ENCODE measurements around the gene CHCHD3.
"Not testable (repeated sequence)": the region's sequence is repeated elsewhere in the genome, so short reads cannot be mapped to it uniquely, and the experiment has no call there.

CHCHD3 gene

GRCh38 chr7:132929944-132930343, 151.9 kb downstream of the CHCHD3 start:
- not testable (repeated sequence) for H3K36me3 ChIP-seq (ENCODE audit: control insufficient read depth, insufficient read depth, low read length, severe bottlenecking); H3K9me3 ChIP-seq (ENCODE audit: control insufficient read depth, low read length); H3K9ac ChIP-seq (ENCODE audit: low read length); DNase-seq (ENCODE audit: low read depth); H3K4me3 ChIP-seq (ENCODE audit: low read length); H3K27me3 ChIP-seq (replicated peaks; ENCODE audit: control insufficient read depth, insufficient read depth, low read length)
- peaks cover 16% of the 10 kb centered on the region for H3K4me1 ChIP-seq (ENCODE audit: control insufficient read depth, insufficient read depth, low read length)

GRCh38 chr7:132919771-132920170, 162.1 kb downstream of the CHCHD3 start:
- H3K9ac ChIP-seq (ENCODE audit: low read length) = no peak overlapping the region

GRCh38 chr7:132915647-132916046, 166.2 kb downstream of the CHCHD3 start:
- H3K4me1 ChIP-seq (ENCODE audit: control insufficient read depth, insufficient read depth, low read length) = no peaks in the 10 kb centered on the region
- H3K27me3 ChIP-seq (replicated peaks; ENCODE audit: control insufficient read depth, insufficient read depth, low read length) = no peaks in the 10 kb centered on the region
- H3K9me3 ChIP-seq (ENCODE audit: control insufficient read depth, low read length) = no peaks in the 10 kb centered on the region
- DNase-seq (ENCODE audit: low read depth) = no peak
- peaks cover 3% of the 10 kb centered on the region for H3K36me3 ChIP-seq (ENCODE audit: control insufficient read depth, insufficient read depth, low read length, severe bottlenecking)
- H3K4me3 ChIP-seq (ENCODE audit: low read length) = no peak overlapping the region
- H3K9ac ChIP-seq (ENCODE audit: low read length) = no peak overlapping the region

More at GRCh38 chr7:132919771-132920170, 162.1 kb downstream of the CHCHD3 start:
- H3K9me3 ChIP-seq (ENCODE audit: control insufficient read depth, low read length) = no peaks in the 10 kb centered on the region
- no peak overlapping the region for H3K4me3 ChIP-seq (ENCODE audit: low read length)
- no peaks in the 10 kb centered on the region for H3K27me3 ChIP-seq (replicated peaks; ENCODE audit: control insufficient read depth, insufficient read depth, low read length)
- H3K36me3 ChIP-seq (ENCODE audit: control insufficient read depth, insufficient read depth, low read length, severe bottlenecking) = no peaks in the 10 kb centered on the region
- no peak for DNase-seq (ENCODE audit: low read depth)
- peaks cover 4% of the 10 kb centered on the region for H3K4me1 ChIP-seq (ENCODE audit: control insufficient read depth, insufficient read depth, low read length)

GRCh38 chr7:132910657-132911056, 171.2 kb downstream of the CHCHD3 start:
- no peak overlapping the region for H3K4me3 ChIP-seq (ENCODE audit: low read length)
- H3K27me3 ChIP-seq (replicated peaks; ENCODE audit: control insufficient read depth, insufficient read depth, low read length) = no peaks in the 10 kb centered on the region
- DNase-seq (ENCODE audit: low read depth) = no peak
- no peak overlapping the region for H3K9ac ChIP-seq (ENCODE audit: low read length)
- no peaks in the 10 kb centered on the region for H3K4me1 ChIP-seq (ENCODE audit: control insufficient read depth, insufficient read depth, low read length)
- peaks cover 3% of the 10 kb centered on the region for H3K36me3 ChIP-seq (ENCODE audit: control insufficient read depth, insufficient read depth, low read length, severe bottlenecking)
- no peaks in the 10 kb centered on the region for H3K9me3 ChIP-seq (ENCODE audit: control insufficient read depth, low read length)

GRCh38 chr7:132907380-132907940, 174.4 kb downstream of the CHCHD3 start:
- no peak for DNase-seq (ENCODE audit: low read depth)
- no peak overlapping the region for H3K4me3 ChIP-seq (ENCODE audit: low read length)
- H3K36me3 ChIP-seq (ENCODE audit: control insufficient read depth, insufficient read depth, low read length, severe bottlenecking) = no peaks in the 10 kb centered on the region
- H3K4me1 ChIP-seq (ENCODE audit: control insufficient read depth, insufficient read depth, low read length) = no peaks in the 10 kb centered on the region
- H3K9ac ChIP-seq (ENCODE audit: low read length) = no peak overlapping the region
- no peaks in the 10 kb centered on the region for H3K27me3 ChIP-seq (replicated peaks; ENCODE audit: control insufficient read depth, insufficient read depth, low read length)
- no peaks in the 10 kb centered on the region for H3K9me3 ChIP-seq (ENCODE audit: control insufficient read depth, low read length)

- no peaks in the 10 kb centered on the region for H3K4me1 ChIP-seq (ENCODE audit: control insufficient read depth, insufficient read depth, low read length)
- no peak for DNase-seq (ENCODE audit: low read depth)
- H3K27me3 ChIP-seq (replicated peaks; ENCODE audit: control insufficient read depth, insufficient read depth, low read length) = no peaks in the 10 kb centered on the region
- no peak overlapping the region for H3K9ac ChIP-seq (ENCODE audit: low read length)
- no peaks in the 10 kb centered on the region for H3K36me3 ChIP-seq (ENCODE audit: control insufficient read depth, insufficient read depth, low read length, severe bottlenecking)
- H3K4me3 ChIP-seq (ENCODE audit: low read length) = no peak overlapping the region
- H3K9me3 ChIP-seq (ENCODE audit: control insufficient read depth, low read length) = no peaks in the 10 kb centered on the region
Measured at GRCh38 chr7:132906193-132906835, 175.6 kb downstream of the CHCHD3 start.

GRCh38 chr7:132905136-132905535, 176.8 kb downstream of the CHCHD3 start:
- not testable (repeated sequence) for H3K36me3 ChIP-seq (ENCODE audit: control insufficient read depth, insufficient read depth, low read length, severe bottlenecking); H3K4me3 ChIP-seq (ENCODE audit: low read length); H3K9me3 ChIP-seq (ENCODE audit: control insufficient read depth, low read length); H3K4me1 ChIP-seq (ENCODE audit: control insufficient read depth, insufficient read depth, low read length); H3K9ac ChIP-seq (ENCODE audit: low read length); DNase-seq (ENCODE audit: low read depth); H3K27me3 ChIP-seq (replicated peaks; ENCODE audit: control insufficient read depth, insufficient read depth, low read length)

GRCh38 chr7:132904209-132904608, 177.7 kb downstream of the CHCHD3 start:
- no peak overlapping the region for H3K9ac ChIP-seq (ENCODE audit: low read length)
- H3K9me3 ChIP-seq (ENCODE audit: control insufficient read depth, low read length) = no peaks in the 10 kb centered on the region
- H3K36me3 ChIP-seq (ENCODE audit: control insufficient read depth, insufficient read depth, low read length, severe bottlenecking) = no peaks in the 10 kb centered on the region
- H3K27me3 ChIP-seq (replicated peaks; ENCODE audit: control insufficient read depth, insufficient read depth, low read length) = no peaks in the 10 kb centered on the region
- no peak overlapping the region for H3K4me3 ChIP-seq (ENCODE audit: low read length)
- no peaks in the 10 kb centered on the region for H3K4me1 ChIP-seq (ENCODE audit: control insufficient read depth, insufficient read depth, low read length)
- DNase-seq (ENCODE audit: low read depth) = no peak

GRCh38 chr7:132902294-132902693, 179.6 kb downstream of the CHCHD3 start:
- not testable (repeated sequence) for H3K9me3 ChIP-seq (ENCODE audit: control insufficient read depth, low read length); H3K9ac ChIP-seq (ENCODE audit: low read length); DNase-seq (ENCODE audit: low read depth); H3K4me3 ChIP-seq (ENCODE audit: low read length); H3K36me3 ChIP-seq (ENCODE audit: control insufficient read depth, insufficient read depth, low read length, severe bottlenecking); H3K4me1 ChIP-seq (ENCODE audit: control insufficient read depth, insufficient read depth, low read length); H3K27me3 ChIP-seq (replicated peaks; ENCODE audit: control insufficient read depth, insufficient read depth, low read length)

- Histone ChIP-seq H3K4me3 (ENCODE audit: low read length) (no peak overlapping the region), H3K9me3 (ENCODE audit: control insufficient read depth, low read length) (no peaks in the 10 kb centered on the region), H3K4me1 (ENCODE audit: control insufficient read depth, insufficient read depth, low read length) (no peaks in the 10 kb centered on the region), H3K27me3 (replicated peaks; ENCODE audit: control insufficient read depth, insufficient read depth, low read length) (no peaks in the 10 kb centered on the region), H3K36me3 (ENCODE audit: control insufficient read depth, insufficient read depth, low read length, severe bottlenecking) (peaks cover 7% of the 10 kb centered on the region), H3K9ac (ENCODE audit: low read length) (no peak overlapping the region)
- DNase-seq (ENCODE audit: low read depth) = no peak
Measured at GRCh38 chr7:132901241-132901640, 180.6 kb downstream of the CHCHD3 start.

GRCh38 chr7:132899833-132900232, 182.1 kb downstream of the CHCHD3 start:
- Histone ChIP-seq H3K9ac (ENCODE audit: low read length) (no peak overlapping the region), H3K36me3 (ENCODE audit: control insufficient read depth, insufficient read depth, low read length, severe bottlenecking) (peaks cover 7% of the 10 kb centered on the region), H3K4me3 (ENCODE audit: low read length) (no peak overlapping the region), H3K4me1 (ENCODE audit: control insufficient read depth, insufficient read depth, low read length) (no peaks in the 10 kb centered on the region), H3K27me3 (replicated peaks; ENCODE audit: control insufficient read depth, insufficient read depth, low read length) (no peaks in the 10 kb centered on the region), H3K9me3 (ENCODE audit: control insufficient read depth, low read length) (no peaks in the 10 kb centered on the region)
- DNase-seq (ENCODE audit: low read depth) = no peak
